T-helper 9 cell (primary cell): ENCODE measurements around the gene PGLYRP2.
A peak's percentile ranks its signal among the peaks of the same experiment; 100 is the strongest.
"Not testable (repeated sequence)": the region's sequence is repeated elsewhere in the genome, so short reads cannot be mapped to it uniquely, and the experiment has no call there.

Experiments used
- DNase-seq: peaks from one replicate; pipeline ENCODE4 v3.0.0-alpha.2; 2020
- total RNA-seq, 2 donors: gene quantifications; one replicate each; lab custom pipeline; 2026; lab: John Stamatoyannopoulos, UW

The PGLYRP2 gene, protein sequence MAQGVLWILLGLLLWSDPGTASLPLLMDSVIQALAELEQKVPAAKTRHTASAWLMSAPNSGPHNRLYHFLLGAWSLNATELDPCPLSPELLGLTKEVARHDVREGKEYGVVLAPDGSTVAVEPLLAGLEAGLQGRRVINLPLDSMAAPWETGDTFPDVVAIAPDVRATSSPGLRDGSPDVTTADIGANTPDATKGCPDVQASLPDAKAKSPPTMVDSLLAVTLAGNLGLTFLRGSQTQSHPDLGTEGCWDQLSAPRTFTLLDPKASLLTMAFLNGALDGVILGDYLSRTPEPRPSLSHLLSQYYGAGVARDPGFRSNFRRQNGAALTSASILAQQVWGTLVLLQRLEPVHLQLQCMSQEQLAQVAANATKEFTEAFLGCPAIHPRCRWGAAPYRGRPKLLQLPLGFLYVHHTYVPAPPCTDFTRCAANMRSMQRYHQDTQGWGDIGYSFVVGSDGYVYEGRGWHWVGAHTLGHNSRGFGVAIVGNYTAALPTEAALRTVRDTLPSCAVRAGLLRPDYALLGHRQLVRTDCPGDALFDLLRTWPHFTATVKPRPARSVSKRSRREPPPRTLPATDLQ
- total RNA-seq: 0.24 to 2.2 reads per million in 2 donors

GRCh38 chr19:15479391-15480345 lies at the start of gene PGLYRP2:
TSS of gene PGLYRP2 (minus strand) at chr19:15479501. CDS start at chr19:15479371, 130 bp downstream.
- no peak for DNase-seq

- DNase-seq: no peak
These were observed 48.4 kb upstream of the PGLYRP2 start for GRCh38 chr19:15527705-15528104.

GRCh38 chr19:15526408-15526807 lies 47.1 kb upstream of the PGLYRP2 start:
- DNase-seq: no peak

DNA sequence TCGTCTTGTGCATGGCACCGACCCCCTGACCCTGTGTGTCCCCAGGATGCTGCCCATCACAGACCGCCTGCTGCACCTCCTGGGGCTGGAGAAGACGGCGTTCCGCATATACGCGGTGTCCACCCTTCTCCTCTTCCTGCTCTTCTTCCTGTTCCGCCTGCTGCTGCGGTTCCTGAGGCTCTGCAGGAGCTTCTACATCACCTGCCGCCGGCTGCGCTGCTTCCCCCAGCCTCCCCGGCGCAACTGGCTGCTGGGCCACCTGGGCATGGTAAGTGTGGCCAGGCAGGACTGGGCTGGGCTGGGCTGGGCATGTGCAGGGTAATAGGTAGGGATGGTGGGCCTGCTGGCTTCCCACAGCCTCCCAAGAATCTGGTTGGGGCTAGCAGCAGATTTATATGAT lies 46.0 kb upstream of the PGLYRP2 start:
- DNase-seq: no peak

DNA sequence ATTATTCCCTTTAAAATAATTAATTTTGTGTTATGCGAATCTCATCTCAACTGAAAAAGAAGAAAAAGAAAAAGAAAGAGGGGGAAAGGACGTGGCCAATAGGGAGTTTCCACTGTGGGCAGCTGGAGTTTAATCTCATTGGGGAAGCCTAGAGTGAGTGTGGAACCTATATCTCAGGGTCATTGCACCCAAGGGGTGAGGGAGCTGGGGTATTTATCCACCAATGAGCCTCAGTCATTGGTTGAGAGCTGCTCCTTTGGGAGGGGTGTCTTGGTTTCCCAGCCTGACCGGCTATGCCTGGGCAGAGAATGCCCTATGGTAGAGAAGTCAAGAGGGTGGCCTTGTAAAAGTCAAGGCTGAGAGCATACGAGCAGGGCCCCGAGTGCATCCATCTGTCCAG lies 45.5 kb upstream of the PGLYRP2 start:
- DNase-seq: no peak

DNA sequence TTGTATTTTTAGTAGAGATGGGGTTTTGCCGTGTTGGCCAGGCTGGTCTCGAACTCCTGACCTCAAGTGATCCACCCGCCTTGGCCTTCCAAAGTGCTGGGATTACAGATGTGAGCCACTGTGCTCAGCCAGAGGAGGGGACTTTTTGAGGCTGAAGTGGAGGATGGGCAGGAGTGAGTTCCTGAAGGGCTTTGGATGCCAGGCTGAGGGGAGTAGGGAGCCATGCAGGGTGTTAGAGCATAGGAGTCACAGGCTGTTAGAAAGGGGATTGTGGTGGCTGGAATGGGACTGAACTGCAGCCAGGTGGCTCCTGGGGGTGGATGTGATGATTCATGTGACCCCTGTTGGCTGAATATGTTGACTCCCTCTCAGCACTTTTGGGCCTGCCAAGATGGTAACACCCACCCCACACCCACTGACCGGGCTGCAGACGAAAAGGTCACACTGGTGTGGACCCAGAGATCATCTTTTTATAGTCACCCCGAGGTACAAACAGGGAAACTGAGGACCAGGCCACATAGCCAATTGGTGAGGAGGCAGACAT lies 40.2 kb upstream of the PGLYRP2 start:
- DNase-seq: no peak

DNA sequence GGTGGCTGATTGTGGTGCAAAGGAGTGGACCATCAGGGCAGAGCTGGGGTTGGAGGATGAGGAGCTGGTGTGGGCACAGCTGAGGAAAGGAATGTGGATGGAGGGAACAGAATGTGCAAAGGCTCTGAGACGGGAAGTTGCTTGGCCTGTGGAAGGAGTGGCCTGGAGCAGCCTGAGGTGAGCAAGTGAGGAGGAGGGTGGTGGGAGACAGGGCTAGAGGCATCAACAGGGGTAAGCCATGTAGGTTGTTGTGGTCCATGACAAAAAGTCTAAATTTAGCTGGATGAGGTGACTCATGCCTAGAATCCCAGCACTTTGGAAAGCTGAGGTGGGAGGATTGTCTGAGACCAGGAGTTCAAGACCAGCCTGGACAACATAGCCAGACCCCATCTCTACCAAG lies 38.5 kb upstream of the PGLYRP2 start:
- DNase-seq: no peak

- no peak for DNase-seq
These were observed 37.1 kb upstream of the PGLYRP2 start for GRCh38 chr19:15516363-15516762.

- not testable (repeated sequence) for DNase-seq
These were observed 35.9 kb upstream of the PGLYRP2 start for GRCh38 chr19:15515227-15515625.

DNA sequence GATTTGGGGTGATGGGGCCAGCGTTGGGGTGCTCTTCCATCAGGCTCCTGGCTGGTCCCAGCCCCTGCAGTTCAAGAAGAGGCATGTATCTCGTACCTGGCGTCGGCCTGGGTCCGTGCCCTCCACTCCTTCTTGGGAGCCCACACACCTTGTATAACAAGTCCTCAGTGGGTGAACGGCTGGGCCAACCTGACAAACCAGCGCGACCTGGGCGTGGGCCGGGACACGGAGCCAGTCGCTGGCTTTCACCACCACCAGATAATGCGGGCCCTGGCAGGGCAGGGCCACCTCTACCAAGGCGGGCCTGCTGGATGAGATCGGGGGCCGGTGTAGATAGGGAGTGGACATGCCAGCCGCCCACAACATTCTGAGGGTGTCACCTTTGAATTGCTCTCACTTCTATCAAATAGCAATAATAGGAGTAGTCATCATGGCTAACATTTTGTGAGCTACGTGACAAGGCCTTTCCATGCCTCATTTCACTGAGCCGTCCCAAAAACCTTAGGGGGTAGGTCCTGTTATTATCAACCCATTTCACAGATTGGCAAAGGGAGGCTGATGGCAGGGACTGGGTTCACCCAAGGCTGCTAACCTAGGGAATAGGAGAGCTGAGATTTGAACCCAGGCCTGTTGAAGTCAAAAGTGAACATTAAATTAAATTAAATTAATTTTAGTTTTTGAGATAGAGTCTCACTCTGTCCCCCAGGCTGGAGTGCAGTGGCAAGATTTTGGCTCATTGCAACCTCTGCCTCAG lies 32.5 kb upstream of the PGLYRP2 start:
- DNase-seq: no peak

DNA sequence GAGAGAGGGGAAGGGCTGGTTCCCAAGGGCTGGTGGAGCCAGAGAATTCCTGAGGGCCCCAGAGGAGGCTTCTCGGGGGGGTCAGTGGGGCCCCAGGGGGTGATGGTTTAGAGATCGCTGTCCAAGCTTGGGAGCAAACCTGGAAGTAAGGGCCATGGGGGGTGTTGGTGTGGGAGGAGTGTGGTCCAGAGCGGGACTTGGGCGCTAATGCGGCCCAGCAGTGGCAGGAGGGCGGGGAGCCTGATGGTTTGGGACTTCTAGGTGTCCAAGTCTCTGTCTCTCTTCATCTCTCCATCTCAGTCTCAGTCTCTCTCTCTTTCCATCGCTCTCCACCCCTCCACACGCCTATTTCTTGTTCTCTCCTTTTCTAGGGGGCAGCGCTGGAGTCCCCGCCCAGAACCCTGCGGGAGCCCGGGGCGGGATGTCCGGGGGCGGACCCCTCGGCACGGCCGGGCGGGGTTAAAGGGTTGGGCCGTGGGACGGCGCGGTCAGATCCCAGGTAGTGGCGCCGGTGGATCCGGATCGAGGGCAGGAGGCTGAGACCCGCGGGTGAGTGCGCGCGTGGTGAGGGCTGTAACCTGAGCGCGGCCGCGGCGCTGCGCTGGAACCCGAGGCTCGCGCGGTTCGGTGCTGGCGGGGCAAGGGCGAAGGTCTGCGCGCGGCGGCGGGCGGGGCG lies 28.9 kb upstream of the PGLYRP2 start, which contains the start of gene CYP4F22:
CYP4F22 (plus strand) TSS at position 491 of the 676 bp plus-strand sequence. CDS start 16,812 bp downstream, outside the sequence.
- DNase-seq: peak; percentile 11

DNA sequence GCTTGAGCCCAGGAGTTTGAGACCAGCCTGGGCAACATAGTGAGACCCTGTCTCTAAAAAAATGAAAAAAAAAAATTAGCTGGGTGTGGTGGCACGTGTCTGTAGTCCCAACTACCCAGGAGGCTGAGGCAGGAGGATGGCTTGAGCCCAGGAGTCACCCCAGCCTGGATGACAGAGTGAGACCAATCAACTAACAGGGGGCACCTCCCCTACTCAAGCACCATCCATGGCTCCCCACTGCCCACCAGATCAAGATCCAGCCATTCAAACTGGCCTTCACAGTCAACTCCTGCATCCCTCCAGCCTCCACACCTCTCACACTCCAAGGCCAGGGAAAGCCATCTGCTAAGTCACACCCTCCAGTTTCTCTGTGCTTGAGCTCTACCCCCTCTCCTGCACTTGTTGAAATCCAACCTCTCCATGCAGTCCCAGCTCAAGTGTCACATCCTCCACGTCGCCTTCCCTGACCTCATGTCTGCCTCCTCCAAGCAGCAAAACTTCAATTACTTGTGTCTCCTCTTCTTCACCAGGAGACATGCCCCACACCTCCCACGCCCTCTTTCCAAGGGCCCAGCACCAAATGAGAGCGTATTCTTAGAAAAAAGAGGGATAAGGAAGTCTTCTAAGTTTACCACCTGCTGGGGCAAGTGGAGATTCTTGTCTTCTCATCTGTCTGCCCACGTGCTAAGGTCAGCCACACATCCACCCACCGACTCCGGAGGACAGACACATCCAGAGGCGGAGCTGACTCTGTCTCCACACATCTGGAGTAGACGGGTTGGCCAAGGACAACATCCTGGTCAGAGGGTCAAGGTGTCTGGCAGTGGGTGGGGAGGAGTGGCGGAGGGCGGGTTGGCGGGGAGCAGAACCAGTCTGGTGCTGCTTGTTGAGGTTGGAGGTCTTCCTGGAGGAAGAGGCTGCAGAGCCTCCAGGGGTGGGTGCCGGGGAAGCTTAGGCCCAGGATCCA lies 28.1 kb upstream of the PGLYRP2 start:
- no peak for DNase-seq

DNA sequence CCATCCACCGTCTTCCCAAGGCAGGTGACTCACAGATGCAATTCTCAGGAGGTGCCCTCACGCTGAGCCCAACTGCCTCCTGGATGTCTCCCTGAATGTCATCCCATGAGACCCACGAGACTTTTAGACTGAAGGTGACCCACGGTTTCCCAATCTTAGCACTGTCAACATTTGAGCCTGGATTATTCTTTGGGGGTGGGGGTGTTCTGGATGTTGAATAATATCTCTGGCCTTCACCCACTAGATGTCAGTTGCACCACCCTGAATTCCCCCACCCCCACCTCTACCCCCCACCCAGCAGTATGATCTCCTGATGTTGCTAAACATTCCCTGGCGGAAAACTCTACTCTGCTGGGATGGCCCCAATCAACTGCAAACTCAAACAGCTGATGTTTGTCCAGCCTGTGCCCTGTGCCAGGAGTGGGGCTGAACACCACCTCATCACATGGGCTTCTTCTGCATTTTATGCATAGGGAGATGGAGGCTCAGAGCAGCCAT lies 26.8 kb upstream of the PGLYRP2 start:
- no peak for DNase-seq

DNA sequence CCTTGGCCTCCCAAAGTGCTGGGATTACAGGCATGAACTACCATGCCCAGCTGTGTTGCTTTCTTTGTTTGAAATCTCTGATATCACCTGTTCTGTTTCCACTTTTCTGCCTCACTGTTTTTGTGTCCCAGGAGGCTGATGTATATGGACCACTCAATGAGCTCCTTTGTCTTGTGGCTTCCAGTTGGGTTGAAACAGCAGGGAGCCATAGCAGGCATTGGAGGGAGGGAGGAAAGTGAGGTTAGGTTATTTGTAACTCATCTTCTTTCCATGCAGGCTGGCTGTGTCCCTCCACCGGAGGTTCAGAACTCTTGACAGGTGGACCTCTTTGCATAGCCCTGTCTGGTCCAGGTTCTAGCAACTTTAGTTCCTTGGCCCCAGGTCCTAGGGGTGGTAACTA lies 23.0 kb upstream of the PGLYRP2 start:
- no peak for DNase-seq

DNA sequence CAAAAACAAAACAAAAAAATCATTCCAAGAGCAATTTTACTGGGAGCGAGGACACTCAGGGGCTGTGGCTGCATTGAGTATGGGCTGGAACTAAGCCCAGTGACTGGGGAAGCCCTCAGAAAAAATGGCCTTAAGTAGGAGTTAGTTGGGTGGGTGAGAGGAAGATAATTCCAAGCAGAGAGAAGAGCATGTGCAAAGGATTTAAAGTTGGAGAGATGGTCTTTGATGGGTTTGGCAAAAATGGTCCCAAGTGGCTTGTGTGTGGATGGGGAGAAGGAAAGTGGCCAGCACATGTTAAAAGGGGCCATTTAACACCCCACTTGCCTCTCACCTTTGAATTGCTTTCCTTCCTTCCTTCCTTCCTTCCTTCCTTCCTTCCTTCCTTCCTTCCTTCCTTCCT lies 22.3 kb upstream of the PGLYRP2 start:
- no peak for DNase-seq

DNA sequence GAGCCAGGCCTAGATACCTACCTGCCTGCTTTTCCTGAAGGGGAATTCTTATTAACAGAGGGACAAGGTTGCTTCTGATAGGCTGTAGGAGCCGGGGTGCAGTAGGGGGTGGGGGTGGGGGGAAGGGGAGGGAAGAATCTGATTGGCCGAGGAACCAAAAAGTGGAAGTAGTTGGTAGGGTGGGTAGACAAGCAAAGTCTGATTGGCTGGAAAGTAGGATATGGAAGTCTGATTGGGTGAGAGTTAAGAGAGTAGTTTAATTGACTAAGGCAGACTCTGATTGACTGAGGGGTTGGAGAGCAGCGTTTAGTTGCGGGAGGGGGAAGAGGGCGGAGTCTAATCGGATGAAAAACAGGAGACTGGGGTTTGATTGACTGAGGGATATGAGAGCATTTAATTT lies 19.6 kb upstream of the PGLYRP2 start:
- DNase-seq: no peak

DNA sequence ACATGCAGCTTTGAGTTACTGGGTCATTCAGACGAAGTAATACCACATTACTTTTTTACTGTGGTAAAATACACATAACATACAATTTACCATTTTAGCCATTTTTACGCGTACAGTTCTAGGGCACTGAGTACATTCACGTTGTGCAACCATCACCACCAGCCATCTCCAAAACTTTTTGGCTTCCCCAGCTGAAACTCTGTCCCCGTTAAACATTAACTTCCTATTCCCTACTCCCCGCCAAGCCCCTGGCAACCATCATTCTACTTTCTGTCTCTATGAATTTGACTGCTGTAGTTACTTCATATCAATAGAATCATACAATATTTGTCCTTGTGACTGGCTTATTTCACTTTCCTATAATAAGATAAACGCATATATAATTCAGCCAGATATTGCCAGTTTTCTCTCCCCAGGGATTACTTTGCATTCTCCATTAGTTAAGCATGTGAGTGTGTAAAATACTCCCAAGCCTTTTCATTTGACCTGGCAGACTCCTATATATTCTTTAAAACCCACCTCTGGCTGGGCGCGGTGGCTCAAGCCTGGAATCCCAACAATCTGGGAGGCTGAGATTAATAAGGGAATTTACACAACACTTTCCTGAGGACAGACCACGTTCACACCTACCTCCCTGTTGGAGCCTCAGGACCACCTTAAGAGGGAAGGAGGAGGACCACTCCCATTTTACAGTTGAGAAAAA lies 19.0 kb upstream of the PGLYRP2 start:
- no peak for DNase-seq

DNA sequence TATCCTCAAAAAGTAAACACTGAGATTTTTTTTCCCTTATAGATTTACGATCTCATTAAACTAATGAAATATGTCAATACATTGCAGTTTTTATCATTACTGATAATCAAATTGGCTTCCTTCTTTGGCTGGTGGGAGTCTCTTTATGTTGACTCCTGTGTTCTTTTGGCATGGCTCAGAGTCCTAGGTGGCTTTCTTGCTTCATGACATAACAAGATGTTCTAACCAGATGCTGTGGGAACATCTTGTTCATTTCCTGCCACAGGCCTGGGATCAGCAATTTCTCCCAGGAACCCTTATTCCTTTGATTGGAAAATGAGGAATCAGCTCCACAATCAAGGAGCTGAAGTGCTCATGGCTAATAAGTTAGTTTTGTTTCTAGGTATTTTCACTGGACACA lies 15.8 kb upstream of the PGLYRP2 start:
- DNase-seq: no peak

GRCh38 chr19:15488489-15489226 lies 9.4 kb upstream of the PGLYRP2 start:
- no peak for DNase-seq
